K562 (cell line): ENCODE measurements around the gene FMN2.

ENCODE experiments used
- CTCF ChIP-seq, 3 experiments: IDR thresholded peaks in 2 of 3; conservative IDR thresholded peaks in 1 of 3; 2 replicates each; pipeline ENCODE4 v1.5.1; 2011 to 2012; ENCODE audit warnings: low read length in 3 of 3, mild to moderate bottlenecking in 3 of 3, control low read depth in 2 of 3, improper control_type of control experiment in 1 of 3, inconsistent platforms in 1 of 3, low read depth in 1 of 3, mixed read lengths in 1 of 3, moderate library complexity in 1 of 3; ENCODE audit not compliant: insufficient read depth in 2 of 3
- RB1 ChIP-seq: fragments of 450-650 bp; IDR thresholded peaks from 2 replicates; pipeline ENCODE4 v1.6.1; 2017; ENCODE audit warnings: low read depth, mild to moderate bottlenecking
- RFX1 ChIP-seq: fragments of 450-650 bp; IDR thresholded peaks from 2 replicates; pipeline ENCODE4 v1.6.1; 2016; ENCODE audit warnings: mild to moderate bottlenecking, moderate library complexity
- RFX5 ChIP-seq: IDR thresholded peaks from 2 replicates; pipeline ENCODE4 v1.6.1; 2011; ENCODE audit warnings: low read depth, mild to moderate bottlenecking, improper control_type of control experiment, low read length
- TCF7 ChIP-seq: sonication (generic); IDR thresholded peaks from 2 replicates; pipeline ENCODE4 v1.6.1; 2016; ENCODE audit warnings: antibody characterized with exemption, borderline replicate concordance
- TRIM24 ChIP-seq, 2 experiments: fragments of 450-650 bp; IDR thresholded peaks; 2 replicates each; pipeline ENCODE4 v1.6.1; 2016
- ZBTB49 ChIP-seq: sonication (generic); formaldehyde crosslinking; IDR thresholded peaks from 2 replicates; pipeline ENCODE4 v1.8.0; 2022; ENCODE audit warnings: missing genetic modification reagents, mild to moderate bottlenecking, borderline replicate concordance
- ZKSCAN1 ChIP-seq: fragments of 150-350 bp; IDR thresholded peaks from 2 replicates; pipeline ENCODE4 v1.6.1; 2016; ENCODE audit warnings: low read depth, low read length
- ZNF212 ChIP-seq: fragments of 450-650 bp; formaldehyde crosslinking; IDR thresholded peaks from 2 replicates; pipeline ENCODE4 v1.4.0; 2020; ENCODE audit warnings: mild to moderate bottlenecking
- ZNF239 ChIP-seq: fragments of 250-450 bp; sonication (Bioruptor Pico); IDR thresholded peaks from 2 replicates; pipeline ENCODE4 v1.4.0; 2020; ENCODE audit warnings: mild to moderate bottlenecking

GRCh38 chr1:240136402-240136801 lies 44.7 kb downstream of the FMN2 start:
- TF ChIP-seq RFX5, result no peak
- TF ChIP-seq ZBTB49 (CRISPR knock-in tag), result no peak
- no peak for TF ChIP-seq RB1
- TF ChIP-seq ZNF239, result no peak
- no peak for TF ChIP-seq CTCF (IDR thresholded peaks at IDR 0.05 in 2 of 3, conservative IDR thresholded peaks at IDR 0.05 in 1 of 3; ENCODE audit: insufficient read depth in 2 of 3, low read depth in 1 of 3, low read length in 3 of 3)
- TF ChIP-seq TCF7, result no peak
- TF ChIP-seq ZKSCAN1, result no peak
- no peak for TF ChIP-seq TRIM24 (IDR thresholded peaks at IDR 0.05)
- TF ChIP-seq ZNF212 (CRISPR knock-in tag), result no peak
- no peak for TF ChIP-seq RFX1
